AG04450 (cell line): ENCODE measurements around the gene CGNL1. TPM values are rescaled to one million over a fixed set of nuclear protein-coding genes. Genes with fewer than 3 reads are reported as not detected.
A peak's percentile ranks its signal among the peaks of the same experiment; 100 is the strongest.

Experiments used
- CTCF ChIA-PET: fragments of 300-600, 350-600 bp; formaldehyde crosslinking; extraction: SDS; loops from one replicate; lab custom pipeline; 2022; ENCODE audit warnings: antibody characterized with exemption, inconsistent platforms; lab: Charles Lee
- POLR2A ChIA-PET: fragments of 350-600 bp; formaldehyde crosslinking; extraction: SDS; loops from one replicate; lab custom pipeline; 2021; ENCODE audit warnings: antibody characterized with exemption, inconsistent platforms; lab: Yijun Ruan, JAX
- DNase-seq: peaks from one replicate; pipeline ENCODE4 v3.0.0-alpha.2; 2011; ENCODE audit warnings: low read depth, low spot score
- H3K27ac ChIP-seq: one replicate; pipeline ENCODE4 v1.5.1; 2012; ENCODE audit warnings: low read depth, low read length, control low read depth
- H3K27me3 ChIP-seq: one replicate; pipeline ENCODE4 v1.6.0; 2012; ENCODE audit warnings: low read length; ENCODE audit not compliant: control insufficient read depth, insufficient read depth
- H3K4me3 ChIP-seq: 2 replicates; pipeline ENCODE4 v1.5.1; 2011; ENCODE audit warnings: mild to moderate bottlenecking, low read depth, low read length, control low read depth
- H3K9me3 ChIP-seq: 2 replicates; pipeline ENCODE4 v1.5.1; 2012; ENCODE audit warnings: low read length; ENCODE audit not compliant: control insufficient read depth, insufficient read depth
- polyA plus RNA-seq: library from polyadenylated mRNA; depleted of rRNA; stranded (reverse); fragments of >200 nt; gene quantifications from 2 replicates; pipeline ENCODE4 v1.2.3, GENCODE V29; 2011
- TF ChIP-seq, protein P1 (sequence below): IDR thresholded peaks from 2 replicates; pipeline ENCODE4 v1.5.1; 2011; ENCODE audit warnings: low read depth, low read length, control low read depth, inconsistent platforms

Gene CGNL1
- polyA plus RNA-seq, 1 experiment: 0.25 TPM

DNA sequence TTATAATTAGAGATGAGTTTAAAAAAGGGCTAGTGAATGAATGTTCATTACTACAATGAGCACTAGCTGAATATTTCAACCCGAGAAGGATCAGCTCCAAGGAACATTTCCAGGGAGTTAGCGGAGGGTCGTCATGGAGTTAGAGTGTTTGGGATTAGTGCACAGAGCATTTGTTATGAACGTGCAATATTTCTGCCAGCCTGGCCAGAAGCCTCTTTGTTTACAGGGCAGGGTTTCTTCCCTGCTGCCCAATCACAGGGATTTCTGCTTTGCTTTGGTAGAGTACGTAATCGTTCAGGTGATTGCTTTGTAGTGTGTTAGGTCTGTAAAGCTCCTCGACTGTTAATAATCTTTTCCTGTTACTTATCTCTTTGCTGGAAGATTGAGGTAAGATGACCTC is 5.9 kb downstream of the CGNL1 start:
- TF ChIP-seq, protein P1, sequence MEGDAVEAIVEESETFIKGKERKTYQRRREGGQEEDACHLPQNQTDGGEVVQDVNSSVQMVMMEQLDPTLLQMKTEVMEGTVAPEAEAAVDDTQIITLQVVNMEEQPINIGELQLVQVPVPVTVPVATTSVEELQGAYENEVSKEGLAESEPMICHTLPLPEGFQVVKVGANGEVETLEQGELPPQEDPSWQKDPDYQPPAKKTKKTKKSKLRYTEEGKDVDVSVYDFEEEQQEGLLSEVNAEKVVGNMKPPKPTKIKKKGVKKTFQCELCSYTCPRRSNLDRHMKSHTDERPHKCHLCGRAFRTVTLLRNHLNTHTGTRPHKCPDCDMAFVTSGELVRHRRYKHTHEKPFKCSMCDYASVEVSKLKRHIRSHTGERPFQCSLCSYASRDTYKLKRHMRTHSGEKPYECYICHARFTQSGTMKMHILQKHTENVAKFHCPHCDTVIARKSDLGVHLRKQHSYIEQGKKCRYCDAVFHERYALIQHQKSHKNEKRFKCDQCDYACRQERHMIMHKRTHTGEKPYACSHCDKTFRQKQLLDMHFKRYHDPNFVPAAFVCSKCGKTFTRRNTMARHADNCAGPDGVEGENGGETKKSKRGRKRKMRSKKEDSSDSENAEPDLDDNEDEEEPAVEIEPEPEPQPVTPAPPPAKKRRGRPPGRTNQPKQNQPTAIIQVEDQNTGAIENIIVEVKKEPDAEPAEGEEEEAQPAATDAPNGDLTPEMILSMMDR: no peak
- H3K4me3 ChIP-seq: no peak overlapping the region
- POLR2A ChIA-PET: no interaction called here
- CTCF ChIA-PET: interaction anchor here (1.3 to 1.4 kb wide), 2 partner anchors 160 to 891 kb away, joined by 3 to 4 read pairs; no protein-coding TSS in a partner anchor
- H3K9me3 ChIP-seq: no peaks in the 10 kb centered on the region
- H3K27ac ChIP-seq: no peak overlapping the region
- peaks cover 24% of the 10 kb centered on the region for H3K27me3 ChIP-seq
- no peak for DNase-seq

DNA sequence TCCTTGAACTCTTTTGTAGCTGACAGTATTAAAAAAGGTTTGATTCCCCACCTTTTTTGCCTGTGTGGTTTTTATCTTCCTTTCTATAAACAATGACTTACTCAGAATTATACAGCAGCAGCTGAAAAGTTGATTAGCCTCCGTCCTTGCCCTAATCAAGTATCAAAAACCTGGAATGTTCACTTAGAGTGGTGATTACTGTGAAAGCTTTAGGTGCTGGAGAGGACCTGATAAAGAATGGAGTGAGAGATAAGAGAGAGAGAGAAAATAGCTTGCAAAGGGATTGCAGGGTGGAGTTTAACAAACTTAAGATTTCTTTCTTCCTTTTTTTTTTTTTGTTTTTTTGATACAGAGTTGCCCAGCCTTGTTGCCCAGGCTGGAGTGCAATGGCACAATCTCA is 6.7 kb downstream of the CGNL1 start:
- no peak overlapping the region for H3K4me3 ChIP-seq
- H3K9me3 ChIP-seq: no peaks in the 10 kb centered on the region
- TF ChIP-seq, protein P1: no peak
- H3K27ac ChIP-seq: no peak overlapping the region
- CTCF ChIA-PET: interaction anchor here (1.3 to 1.4 kb wide), 2 partner anchors 159 to 892 kb away, joined by 3 to 4 read pairs; no protein-coding TSS in a partner anchor
- POLR2A ChIA-PET: interaction anchor here (1.1 kb wide), 1 partner anchor 13 kb away, joined by 3 read pairs; no protein-coding TSS in a partner anchor
- DNase-seq: no peak
- H3K27me3 ChIP-seq: peaks cover 24% of the 10 kb centered on the region

DNA sequence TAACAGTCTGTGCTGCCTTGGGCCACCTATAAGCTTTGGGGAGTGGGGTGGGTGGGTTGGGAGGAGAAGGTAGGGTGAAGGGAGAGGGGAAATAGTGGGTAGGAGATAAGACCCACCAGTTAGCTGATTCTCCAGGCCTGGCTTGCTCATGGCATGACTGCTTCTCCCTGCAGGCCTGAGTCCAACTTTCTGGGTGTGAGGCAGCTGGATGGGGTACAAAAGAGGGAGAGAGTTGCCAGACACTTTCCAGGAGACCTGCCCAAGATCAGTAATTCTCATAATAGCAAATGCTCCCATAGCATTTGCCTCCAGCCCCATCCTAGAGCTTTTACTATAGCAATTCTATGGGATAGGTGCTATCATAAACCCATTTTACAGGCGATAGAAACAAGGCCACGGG is 7.7 kb downstream of the CGNL1 start:
- DNase-seq: no peak
- TF ChIP-seq, protein P1: no peak
- POLR2A ChIA-PET: interaction anchor here (1.1 kb wide), 1 partner anchor 12 kb away, joined by 3 read pairs; no protein-coding TSS in a partner anchor
- CTCF ChIA-PET: no interaction called here
- H3K27me3 ChIP-seq: peaks cover 27% of the 10 kb centered on the region
- no peak overlapping the region for H3K4me3 ChIP-seq
- H3K9me3 ChIP-seq: no peaks in the 10 kb centered on the region
- no peak overlapping the region for H3K27ac ChIP-seq

DNA sequence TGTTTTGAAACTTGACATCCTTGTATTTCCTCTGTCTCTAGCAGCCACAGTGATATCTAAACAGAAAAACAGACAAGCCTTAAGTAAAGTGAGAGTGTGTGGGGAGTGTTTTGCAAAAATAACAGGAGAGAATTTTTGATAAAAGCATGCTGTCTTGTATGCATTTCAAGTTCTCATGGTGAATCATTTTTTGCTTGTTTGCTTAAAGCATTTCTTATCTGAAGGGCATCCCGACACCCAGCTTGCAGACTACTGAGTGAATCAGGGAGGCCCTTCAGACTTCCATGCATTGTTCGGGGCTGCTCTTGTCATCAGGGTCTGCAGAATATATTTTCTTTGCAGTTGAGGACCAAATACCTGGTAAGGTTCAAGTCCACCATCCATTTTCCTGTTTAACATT is 8.5 kb downstream of the CGNL1 start:
- TF ChIP-seq, protein P1: no peak
- POLR2A ChIA-PET: no interaction called here
- Histone ChIP-seq H3K4me3 (no peak overlapping the region), H3K27me3 (peaks cover 25% of the 10 kb centered on the region), H3K27ac (peak overlapping the region; percentile 21), H3K9me3 (no peaks in the 10 kb centered on the region)
- DNase-seq: peak; percentile 16
- CTCF ChIA-PET: interaction anchor here (1.1 to 2.5 kb wide), 2 partner anchors 142 to 157 kb away, joined by 3 to 7 read pairs; no protein-coding TSS in a partner anchor

DNA sequence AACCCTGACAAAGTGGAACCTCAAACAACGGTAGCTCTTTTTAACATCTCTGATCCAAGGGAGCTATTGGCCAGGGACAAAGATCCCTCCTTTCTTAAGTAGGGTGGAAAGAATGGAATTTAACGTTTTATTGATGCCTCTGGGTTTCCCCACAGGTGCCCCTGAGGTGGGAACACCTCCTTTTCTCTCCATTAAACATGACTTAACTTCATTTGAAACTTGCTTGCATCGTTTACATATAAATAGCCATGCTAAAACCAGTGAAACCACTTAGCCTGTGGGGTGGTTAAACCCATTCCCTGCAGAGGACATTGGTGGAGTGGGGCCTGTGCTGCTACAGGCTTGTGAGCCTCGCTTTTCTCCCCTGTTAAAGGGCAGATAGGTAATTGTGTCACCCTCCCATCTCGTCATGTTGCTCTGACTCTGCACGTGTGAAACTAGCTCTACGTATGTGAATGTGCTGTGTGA is 9.7 kb downstream of the CGNL1 start:
- Histone ChIP-seq H3K27me3 (peaks cover 23% of the 10 kb centered on the region), H3K9me3 (no peaks in the 10 kb centered on the region), H3K4me3 (no peak overlapping the region), H3K27ac (no peak overlapping the region)
- ChIA-PET POLR2A (interaction anchor here (0.6 kb wide), 1 partner anchor 18 kb away, joined by 4 read pairs; no protein-coding TSS in a partner anchor), CTCF (interaction anchor here (2.5 kb wide), 1 partner anchor 141 kb away, joined by 7 read pairs; no protein-coding TSS in a partner anchor)
- TF ChIP-seq, protein P1: no peak
- DNase-seq: no peak
